ENCODE measurements around the gene KLF3. TPM values are rescaled to one million over a fixed set of nuclear protein-coding genes. Genes with fewer than 3 reads are reported as not detected.

KLF3 gene
- total and polyA plus RNA-seq, 2 of the 4 experiments (the other 2 are of a cell fraction), result 8.2 to 12.6 TPM

- H3K4ac ChIP-seq (ENCODE audit: low read depth, low read length), result no peak overlapping the region
- H2AK5ac ChIP-seq (ENCODE audit: low read depth, low read length), result no peak overlapping the region
- no peaks in the 10 kb centered on the region for H3K36me3 ChIP-seq (ENCODE audit: control insufficient read depth, insufficient read depth, low read length)
- no peaks in the 10 kb centered on the region for H3K79me1 ChIP-seq (ENCODE audit: low read depth in 1 of 2, low read length in 2 of 2)
- H3K4me2 ChIP-seq (ENCODE audit: low read depth, low read length), result no peak overlapping the region
- ATAC-seq (ENCODE audit: low read depth) (no peak), DNase-seq (no peak)
- H3K14ac ChIP-seq (replicated peaks; ENCODE audit: low read depth, low read length), result no peak overlapping the region
- no peak overlapping the region for H2BK15ac ChIP-seq (ENCODE audit: low read depth, low read length)
- H3K9me1 ChIP-seq (ENCODE audit: insufficient read depth, low read length), result peaks cover 6% of the 10 kb centered on the region
- H3K27ac ChIP-seq (ENCODE audit: insufficient read depth, low read length), result no peak overlapping the region
- no peak overlapping the region for H2AK9ac ChIP-seq (replicated peaks; ENCODE audit: low read depth, low read length, poor library complexity)
- peaks cover 7% of the 10 kb centered on the region for H3K4me1 ChIP-seq (ENCODE audit: control insufficient read depth, insufficient read depth, low read length)
- peaks cover 2% of the 10 kb centered on the region; the same call in 1 of the 2 replicates for H4K20me1 ChIP-seq (ENCODE audit: insufficient read depth, low read length)
- H2AFZ ChIP-seq (replicated peaks; ENCODE audit: low read length, poor library complexity), result no peak overlapping the region
- H2BK120ac ChIP-seq (ENCODE audit: low read depth, low read length), result no peak overlapping the region
- in situ Hi-C loops (cut with MboI; ENCODE audit: low sequenced_read_pairs) (no loop called here), intact Hi-C loops (cut with micrococcal nuclease) (no loop called here), dilution Hi-C loops (cut with HindIII; ENCODE audit: low sequenced_read_pairs, unreplicated experiment) (no loop called here)
- ChIA-PET CTCF (no interaction called here), POLR2A (ENCODE audit: unreplicated experiment) (no interaction called here)
- peaks cover 2% of the 10 kb centered on the region; the same call in 1 of the 2 replicates for H3K27me3 ChIP-seq (ENCODE audit: control insufficient read depth, insufficient read depth, low read length)
- no peak overlapping the region for H4K8ac ChIP-seq (ENCODE audit: low read depth in 2 of 2, low read length in 2 of 2)
- no peak overlapping the region for H4K91ac ChIP-seq (ENCODE audit: insufficient read depth, low read depth, low read length)
- no peak overlapping the region for H3K9ac ChIP-seq (ENCODE audit: low read depth, low read length)
- H3K18ac ChIP-seq (ENCODE audit: low read depth, low read length), result no peak overlapping the region
- H3K56ac ChIP-seq (ENCODE audit: extremely low read depth, insufficient read depth, low read length), result no peak overlapping the region
- no peak overlapping the region for H3K4me3 ChIP-seq (ENCODE audit: insufficient read depth, low read depth, low read length)
- no peak overlapping the region for H2BK5ac ChIP-seq (ENCODE audit: low read depth, low read length, poor library complexity, severe bottlenecking)
- H2BK20ac ChIP-seq (ENCODE audit: low read depth, low read length), result no peak overlapping the region
- peaks cover 6% of the 10 kb centered on the region for H3K9me3 ChIP-seq (ENCODE audit: control insufficient read depth, insufficient read depth, low read length)
- TF ChIP-seq, protein P1, sequence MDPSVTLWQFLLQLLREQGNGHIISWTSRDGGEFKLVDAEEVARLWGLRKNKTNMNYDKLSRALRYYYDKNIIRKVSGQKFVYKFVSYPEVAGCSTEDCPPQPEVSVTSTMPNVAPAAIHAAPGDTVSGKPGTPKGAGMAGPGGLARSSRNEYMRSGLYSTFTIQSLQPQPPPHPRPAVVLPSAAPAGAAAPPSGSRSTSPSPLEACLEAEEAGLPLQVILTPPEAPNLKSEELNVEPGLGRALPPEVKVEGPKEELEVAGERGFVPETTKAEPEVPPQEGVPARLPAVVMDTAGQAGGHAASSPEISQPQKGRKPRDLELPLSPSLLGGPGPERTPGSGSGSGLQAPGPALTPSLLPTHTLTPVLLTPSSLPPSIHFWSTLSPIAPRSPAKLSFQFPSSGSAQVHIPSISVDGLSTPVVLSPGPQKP (IDR thresholded peaks at IDR 0.05; ENCODE audit: borderline replicate concordance, low read depth, low read length), result no peak
- no peak for TF ChIP-seq MAZ (IDR thresholded peaks at IDR 0.05; ENCODE audit: borderline replicate concordance, low read depth, low read length)
- no peak overlapping the region for H3K23ac ChIP-seq (ENCODE audit: low read depth, low read length)
- no peak overlapping the region for H4K5ac ChIP-seq (ENCODE audit: low read depth, low read length)
- BruUV-seq (replicated peaks), result no TSS peak
These were observed 83.6 kb downstream of the KLF3 start for GRCh38 chr4:38747629-38748028.
